ENCODE results near the gene ARL10. TPM values are rescaled to one million over a fixed set of nuclear protein-coding genes. Genes with fewer than 3 reads are reported as not detected.

The ARL10 gene
- total RNA-seq, 2 donors from 2014 or later, result 4.0 to 5.8 TPM

- TF ChIP-seq, protein P1, sequence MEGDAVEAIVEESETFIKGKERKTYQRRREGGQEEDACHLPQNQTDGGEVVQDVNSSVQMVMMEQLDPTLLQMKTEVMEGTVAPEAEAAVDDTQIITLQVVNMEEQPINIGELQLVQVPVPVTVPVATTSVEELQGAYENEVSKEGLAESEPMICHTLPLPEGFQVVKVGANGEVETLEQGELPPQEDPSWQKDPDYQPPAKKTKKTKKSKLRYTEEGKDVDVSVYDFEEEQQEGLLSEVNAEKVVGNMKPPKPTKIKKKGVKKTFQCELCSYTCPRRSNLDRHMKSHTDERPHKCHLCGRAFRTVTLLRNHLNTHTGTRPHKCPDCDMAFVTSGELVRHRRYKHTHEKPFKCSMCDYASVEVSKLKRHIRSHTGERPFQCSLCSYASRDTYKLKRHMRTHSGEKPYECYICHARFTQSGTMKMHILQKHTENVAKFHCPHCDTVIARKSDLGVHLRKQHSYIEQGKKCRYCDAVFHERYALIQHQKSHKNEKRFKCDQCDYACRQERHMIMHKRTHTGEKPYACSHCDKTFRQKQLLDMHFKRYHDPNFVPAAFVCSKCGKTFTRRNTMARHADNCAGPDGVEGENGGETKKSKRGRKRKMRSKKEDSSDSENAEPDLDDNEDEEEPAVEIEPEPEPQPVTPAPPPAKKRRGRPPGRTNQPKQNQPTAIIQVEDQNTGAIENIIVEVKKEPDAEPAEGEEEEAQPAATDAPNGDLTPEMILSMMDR (IDR thresholded peaks at IDR 0.05), result no peak
- no peak for DNase-seq (ENCODE audit: low spot score)
- no peaks in the 10 kb centered on the region for H3K9me3 ChIP-seq
- H3K36me3 ChIP-seq, result peaks cover 100% of the 10 kb centered on the region
- no peak overlapping the region for H3K27ac ChIP-seq
- H3K27me3 ChIP-seq, result no peaks in the 10 kb centered on the region
- no peaks in the 10 kb centered on the region for H3K4me1 ChIP-seq
- no peak overlapping the region for H3K4me3 ChIP-seq
Measured at GRCh38 chr5:176350416-176350815, 14.9 kb upstream of the ARL10 start.

DNA sequence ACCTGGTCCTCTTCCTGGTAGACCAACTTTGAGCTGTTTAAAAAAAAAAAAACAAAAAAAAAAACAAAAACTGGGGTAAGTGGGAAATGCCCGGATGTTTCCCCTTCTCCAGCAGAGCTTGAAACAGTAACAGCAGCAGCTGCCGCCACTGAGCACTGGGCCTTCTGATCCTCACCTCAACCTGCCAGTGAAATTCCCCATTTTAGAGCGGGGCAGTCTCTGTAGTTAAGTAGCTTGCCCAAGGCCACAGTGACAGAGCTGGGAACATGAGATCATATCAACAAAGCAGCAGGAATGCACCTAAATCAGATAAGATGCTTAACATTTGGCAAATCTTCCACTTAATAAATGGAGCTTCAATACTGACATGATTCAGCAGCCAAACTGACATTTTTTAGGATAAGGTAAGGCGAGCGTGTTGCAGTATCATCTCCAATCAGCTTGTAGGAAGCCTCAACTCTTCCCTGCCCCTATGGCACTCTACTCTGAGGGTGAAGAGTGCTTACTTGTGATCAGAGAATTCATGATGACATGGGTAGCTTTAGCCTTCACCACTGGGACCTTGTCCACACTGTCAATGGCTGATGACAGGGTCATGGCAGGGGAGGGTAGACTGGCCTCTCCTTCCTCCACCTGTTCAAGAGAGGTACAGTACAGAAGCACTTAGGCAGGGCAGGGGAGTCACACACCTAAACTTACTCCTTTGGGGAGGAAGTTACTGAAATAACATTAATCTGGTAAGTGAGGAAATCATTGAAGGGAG lies 13.0 kb upstream of the ARL10 start:
- TF ChIP-seq, protein P1 (IDR thresholded peaks at IDR 0.05), result no peak
- DNase-seq (ENCODE audit: low spot score), result no peak
- Histone ChIP-seq H3K27ac (no peak overlapping the region), H3K36me3 (peaks cover 87% of the 10 kb centered on the region), H3K9me3 (no peaks in the 10 kb centered on the region), H3K4me1 (no peaks in the 10 kb centered on the region), H3K4me3 (no peak overlapping the region), H3K27me3 (no peaks in the 10 kb centered on the region)

- Histone ChIP-seq H3K36me3 (peaks cover 85% of the 10 kb centered on the region), H3K4me3 (no peak overlapping the region), H3K27me3 (no peaks in the 10 kb centered on the region), H3K4me1 (no peaks in the 10 kb centered on the region), H3K9me3 (no peaks in the 10 kb centered on the region), H3K27ac (no peak overlapping the region)
- TF ChIP-seq, protein P1 (IDR thresholded peaks at IDR 0.05), result no peak
- DNase-seq (ENCODE audit: low spot score), result no peak
Measured at GRCh38 chr5:176353533-176353932, 11.8 kb upstream of the ARL10 start.

DNA sequence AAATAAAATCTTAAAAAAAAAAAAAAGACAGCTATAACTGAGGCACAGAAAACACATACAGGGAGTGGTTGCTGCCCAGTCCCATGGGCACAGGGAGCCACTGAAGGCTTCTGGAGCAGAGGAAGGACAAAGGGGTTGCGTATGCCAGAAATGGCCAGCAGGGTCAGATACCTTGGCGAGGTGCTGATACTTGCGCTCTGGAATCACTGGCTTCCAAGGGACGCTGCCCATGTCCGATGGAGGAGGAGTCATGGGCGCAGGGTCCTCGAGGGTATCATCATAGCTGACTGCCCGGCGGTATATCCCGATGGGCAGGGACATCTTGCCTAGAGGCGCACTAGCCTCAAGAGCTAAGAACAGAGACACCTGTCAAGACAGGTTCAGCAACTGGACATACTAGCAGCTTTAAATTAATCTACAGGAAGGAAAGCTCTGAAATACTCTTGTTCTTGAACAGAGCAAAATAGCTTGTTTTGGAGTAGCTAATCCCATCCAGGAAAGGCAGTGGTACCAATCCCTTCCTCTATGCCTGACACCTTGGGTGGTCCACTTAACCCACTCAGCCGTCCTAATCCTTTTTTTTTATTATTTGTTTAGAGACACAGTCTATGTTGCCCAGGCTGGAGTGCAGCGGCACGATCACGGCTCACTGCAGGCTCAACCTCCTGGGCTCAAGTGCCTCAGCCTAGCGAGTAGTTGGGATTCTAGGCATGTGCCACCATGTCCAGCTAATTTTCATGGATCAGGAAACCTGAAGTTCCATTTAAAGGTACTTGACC lies 9.7 kb upstream of the ARL10 start:
- no peaks in the 10 kb centered on the region for H3K9me3 ChIP-seq
- no peak overlapping the region for H3K27ac ChIP-seq
- DNase-seq (ENCODE audit: low spot score), result no peak
- peaks cover 0 to 13% of the 10 kb centered on the region in 2 donors for H3K4me1 ChIP-seq
- H3K4me3 ChIP-seq, result no peak overlapping the region
- TF ChIP-seq, protein P1 (IDR thresholded peaks at IDR 0.05), result no peak
- H3K36me3 ChIP-seq, result peaks cover 66% of the 10 kb centered on the region
- H3K27me3 ChIP-seq, result no peaks in the 10 kb centered on the region

- TF ChIP-seq, protein P1 (IDR thresholded peaks at IDR 0.05), result no peak
- Histone ChIP-seq H3K36me3 (peaks cover 60% of the 10 kb centered on the region), H3K27ac (no peak overlapping the region), H3K4me1 (peaks cover 0 to 18% of the 10 kb centered on the region in 2 donors), H3K4me3 (no peak overlapping the region), H3K9me3 (no peaks in the 10 kb centered on the region), H3K27me3 (no peaks in the 10 kb centered on the region)
- DNase-seq (ENCODE audit: low spot score), result no peak
Measured at GRCh38 chr5:176356179-176356566, 9.1 kb upstream of the ARL10 start.
